Smooth muscle cell (in vitro differentiated cells): ENCODE measurements around the gene UBE3C. TPM values are rescaled to one million over a fixed set of nuclear protein-coding genes. Genes with fewer than 3 reads are reported as not detected.

Source experiments
- DNase-seq: peaks from one replicate; lab custom pipeline; 2025; ENCODE audit not compliant: unreplicated experiment; lab: John Stamatoyannopoulos, UW
- H2AFZ ChIP-seq: fragments of 200-600 bp; sonication (generic); 2 replicates; pipeline ENCODE4 v1.6.0; 2016; ENCODE audit warnings: antibody characterized with exemption, low read depth, mild to moderate bottlenecking
- H3F3A ChIP-seq: fragments of 200-600 bp; sonication (generic); 2 replicates; pipeline ENCODE4 v1.6.0; 2017; ENCODE audit warnings: antibody characterized with exemption, low read depth
- H3K27ac ChIP-seq: fragments of 200-600 bp; sonication (generic); 2 replicates; pipeline ENCODE4 v1.5.1; 2016; ENCODE audit warnings: low read depth, mild to moderate bottlenecking
- H3K27me3 ChIP-seq: fragments of 200-600 bp; sonication (generic); 2 replicates; pipeline ENCODE4 v1.6.1; 2016; ENCODE audit warnings: low read depth, mild to moderate bottlenecking
- H3K36me3 ChIP-seq: fragments of 200-600 bp; sonication (generic); 2 replicates; pipeline ENCODE4 v1.5.1; 2016; ENCODE audit warnings: low read depth
- H3K4me1 ChIP-seq: fragments of 200-600 bp; sonication (generic); 2 replicates; pipeline ENCODE4 v1.5.1; 2016; ENCODE audit warnings: low read depth
- H3K4me2 ChIP-seq: fragments of 200-600 bp; sonication (generic); 2 replicates; pipeline ENCODE4 v1.6.0; 2016; ENCODE audit warnings: mild to moderate bottlenecking
- H3K4me3 ChIP-seq: fragments of 200-600 bp; sonication (generic); 2 replicates; pipeline ENCODE4 v1.5.1; 2016; ENCODE audit warnings: mild to moderate bottlenecking
- H3K79me2 ChIP-seq: fragments of 200-600 bp; sonication (generic); 2 replicates; pipeline ENCODE4 v1.6.0; 2016; ENCODE audit warnings: low read depth, mild to moderate bottlenecking
- H3K9ac ChIP-seq: fragments of 200-600 bp; sonication (generic); 2 replicates; pipeline ENCODE4 v1.6.0; 2016; ENCODE audit warnings: low read depth
- H3K9me3 ChIP-seq: fragments of 200-600 bp; sonication (generic); replicated peaks from 2 replicates; pipeline ENCODE4 v1.5.1; 2016; ENCODE audit warnings: low read depth
- H4K20me1 ChIP-seq: fragments of 200-600 bp; sonication (generic); 2 replicates; pipeline ENCODE4 v1.6.0; 2016; ENCODE audit warnings: low read depth
- CTCF ChIP-seq: fragments of 200-600 bp; sonication (generic); IDR thresholded peaks from 2 replicates; pipeline ENCODE4 v1.5.1; 2017; ENCODE audit warnings: borderline replicate concordance, mild to moderate bottlenecking, antibody characterized with exemption; ENCODE audit not compliant: insufficient read depth, poor library complexity, severe bottlenecking
- WGBS: methylation state at CpG from one replicate; pipeline ENCODE4 v1.1.7; 2016; ENCODE audit warnings: low lambda C conversion rate; 5-methylcytosine and 5-hydroxymethylcytosine counted together
- polyA plus RNA-seq: library from polyadenylated mRNA; unstranded; fragments of >200 nt; fragmentation: Nextera tagmentation; extraction: Ambion mirVana; gene quantifications from 2 replicates; pipeline ENCODE4 v1.2.1, GENCODE V29; 2016
- small RNA-seq: library from RNA; depleted of rRNA; stranded (forward); fragments of <200 nt; gene quantifications from one replicate; pipeline ENCODE3, GENCODE V24; 2014
- total RNA-seq: library from RNA; depleted of rRNA; stranded (reverse); fragments of >200 nt; gene quantifications from 2 replicates; pipeline ENCODE4 v1.2.3, GENCODE V29; 2014

The UBE3C gene
- total and polyA plus RNA-seq, 2 experiments from 2014 or later = 16.3 to 43.1 TPM

GRCh38 chr7:157318015-157318706, 179.4 kb downstream of the UBE3C start:
- peak overlapping the region; percentile 71 for H3K27ac ChIP-seq
- DNase-seq = no peak
- 68% methylated on average over 14 of the region's 14 CpGs for WGBS
- no peaks in the 10 kb centered on the region for H3K9me3 ChIP-seq
- H3K9ac ChIP-seq = no peak overlapping the region
- H3F3A ChIP-seq = no peaks in the 10 kb centered on the region
- H3K4me3 ChIP-seq = no peak overlapping the region
- H3K36me3 ChIP-seq = no peaks in the 10 kb centered on the region
- no peak overlapping the region for H3K4me2 ChIP-seq
- H3K4me1 ChIP-seq = peaks cover 6% of the 10 kb centered on the region
- no peak for TF ChIP-seq CTCF
- H2AFZ ChIP-seq = peak overlapping the region; percentile 82
- no peaks in the 10 kb centered on the region for H3K27me3 ChIP-seq
- H4K20me1 ChIP-seq = no peaks in the 10 kb centered on the region
- no peaks in the 10 kb centered on the region for H3K79me2 ChIP-seq

Small RNA genes lying within 50 kb of the gene (small RNA-seq; reads per million reads assigned to genes)
- 0.26 reads per million, percentile 2 among the genes with 10 or more reads in this experiment for gene AC004975.1

Other genes starting within 250 kb of the UBE3C start
- 30.3 and 36.6 TPM in 2 replicates for gene LMBR1, start 245.7 kb upstream of the UBE3C start, total RNA-seq
- gene LMBR1, start 245.7 kb upstream of the UBE3C start, polyA plus RNA-seq = 9.7 and 13.0 TPM in 2 replicates
- gene NOM1, start 189.2 kb upstream of the UBE3C start, total RNA-seq = 7.5 and 11.4 TPM in 2 replicates
- 9.5 and 9.7 TPM in 2 replicates for gene NOM1, start 189.2 kb upstream of the UBE3C start, polyA plus RNA-seq
- not detected in 2 replicates for gene MNX1, start 128.3 kb upstream of the UBE3C start, total RNA-seq
- gene MNX1, start 128.3 kb upstream of the UBE3C start, polyA plus RNA-seq = not detected in 2 replicates
- gene DNAJB6, start 198.1 kb downstream of the UBE3C start, total RNA-seq = 104 and 111 TPM in 2 replicates
- 103 and 140 TPM in 2 replicates for gene DNAJB6, start 198.1 kb downstream of the UBE3C start, polyA plus RNA-seq